GM19463 (cell line): ENCODE data around the gene VKORC1.

Experiments
- ATAC-seq: cut with Tn5 transposase; IDR thresholded peaks from one replicate; pipeline ENCODE4 v1.9.1; 2021; ENCODE audit warnings: mild to moderate bottlenecking, moderate library complexity; ENCODE audit not compliant: unreplicated experiment

The VKORC1 gene

DNA sequence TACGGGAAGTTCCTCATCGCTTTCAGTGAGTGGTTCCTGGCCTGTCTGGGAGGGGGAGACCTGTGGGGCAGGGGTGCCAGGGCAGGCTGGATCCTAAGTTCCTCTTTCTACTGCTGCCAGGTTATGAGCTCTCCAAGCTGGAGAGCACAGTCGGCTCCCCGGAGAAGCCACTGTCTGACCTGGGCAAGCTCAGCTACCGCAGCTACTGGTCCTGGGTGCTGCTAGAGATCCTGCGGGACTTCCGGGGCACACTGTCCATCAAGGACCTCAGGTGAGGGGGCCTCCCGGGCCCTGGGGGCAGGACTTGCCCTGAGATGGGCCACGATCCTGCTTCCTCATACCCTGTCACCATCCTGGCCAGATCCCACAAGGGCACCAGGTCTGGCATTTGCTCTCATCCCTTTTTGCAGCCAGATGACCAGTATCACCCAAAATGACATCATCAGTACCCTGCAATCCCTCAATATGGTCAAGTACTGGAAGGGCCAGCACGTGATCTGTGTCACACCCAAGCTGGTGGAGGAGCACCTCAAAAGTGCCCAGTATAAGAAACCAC is 35.8 kb upstream of the VKORC1 start:
- no peak for ATAC-seq

DNA sequence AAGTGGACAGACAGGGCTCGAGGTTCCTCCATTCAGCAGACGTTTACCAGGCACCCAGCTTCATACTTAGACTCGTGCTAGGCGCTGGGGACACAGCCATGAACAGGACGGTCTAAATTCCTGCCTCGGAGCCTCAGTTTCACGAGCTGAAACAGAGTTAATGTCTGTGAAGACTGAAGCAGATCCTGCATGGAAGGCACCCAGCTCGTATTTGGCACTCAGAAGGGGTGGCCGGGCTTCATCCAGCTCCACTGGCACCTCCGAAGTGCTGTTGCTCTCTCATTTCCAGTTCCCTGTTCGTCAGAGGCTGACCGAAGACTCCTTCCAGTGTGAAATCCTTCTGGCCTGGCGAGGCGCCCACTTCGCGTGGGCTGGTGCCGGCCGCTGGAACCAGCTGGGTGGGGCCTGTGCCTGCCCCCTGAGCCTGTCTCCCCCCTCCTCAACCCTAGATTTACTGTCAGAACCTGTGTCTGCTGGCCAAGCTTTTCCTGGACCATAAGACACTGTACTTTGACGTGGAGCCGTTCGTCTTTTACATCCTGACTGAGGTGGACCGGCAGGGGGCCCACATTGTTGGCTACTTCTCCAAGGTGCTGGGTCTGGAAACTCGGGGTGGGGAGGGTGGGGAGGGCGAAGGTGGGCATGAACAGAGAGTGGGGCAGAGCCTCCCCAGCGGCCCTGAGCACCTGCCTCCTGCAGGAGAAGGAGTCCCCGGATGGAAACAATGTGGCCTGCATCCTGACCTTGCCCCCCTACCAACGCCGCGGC is 35.2 kb upstream of the VKORC1 start:
- no peak for ATAC-seq

DNA sequence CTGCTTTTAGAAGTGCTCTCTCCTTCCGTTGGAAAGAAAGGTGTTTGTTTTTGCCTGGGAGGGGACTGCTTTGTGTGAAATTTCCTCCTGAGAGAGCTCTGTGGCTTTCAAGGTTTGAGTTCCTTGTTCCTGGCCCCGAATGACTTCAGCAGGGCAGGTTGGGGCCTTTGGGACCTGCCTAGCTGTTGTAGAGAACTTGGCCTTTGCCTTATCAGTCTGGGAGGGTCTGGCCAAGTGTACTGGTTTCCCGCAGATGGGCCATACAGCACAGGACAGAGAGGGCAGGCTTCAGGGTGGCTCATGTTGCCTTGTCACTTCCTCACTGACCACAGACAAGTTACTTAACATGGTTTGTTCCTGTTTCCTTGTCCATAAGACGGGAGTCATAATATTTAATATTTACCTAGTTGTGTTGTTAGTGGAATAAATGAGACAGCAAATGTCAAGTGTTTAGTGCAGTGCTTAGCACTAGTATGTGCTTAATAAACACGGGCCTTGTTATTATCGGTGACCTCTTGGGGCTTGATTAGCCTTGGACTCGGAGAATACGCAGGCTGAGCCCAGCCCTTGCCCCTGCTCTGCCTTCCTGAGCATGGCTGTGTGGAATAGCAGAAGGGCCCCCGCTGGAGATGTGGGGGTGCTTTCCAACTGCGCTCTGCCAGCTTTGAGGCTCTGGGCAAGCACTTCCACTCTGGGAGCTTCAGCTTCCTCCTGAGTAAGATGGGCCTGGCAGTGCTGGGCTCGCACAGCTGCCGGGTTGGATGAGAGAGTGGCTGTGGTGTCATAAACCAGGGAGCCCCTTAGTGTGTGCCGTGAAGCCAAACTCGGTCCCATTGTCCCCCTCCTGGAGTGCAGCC is 34.3 kb upstream of the VKORC1 start:
- ATAC-seq: no peak

DNA sequence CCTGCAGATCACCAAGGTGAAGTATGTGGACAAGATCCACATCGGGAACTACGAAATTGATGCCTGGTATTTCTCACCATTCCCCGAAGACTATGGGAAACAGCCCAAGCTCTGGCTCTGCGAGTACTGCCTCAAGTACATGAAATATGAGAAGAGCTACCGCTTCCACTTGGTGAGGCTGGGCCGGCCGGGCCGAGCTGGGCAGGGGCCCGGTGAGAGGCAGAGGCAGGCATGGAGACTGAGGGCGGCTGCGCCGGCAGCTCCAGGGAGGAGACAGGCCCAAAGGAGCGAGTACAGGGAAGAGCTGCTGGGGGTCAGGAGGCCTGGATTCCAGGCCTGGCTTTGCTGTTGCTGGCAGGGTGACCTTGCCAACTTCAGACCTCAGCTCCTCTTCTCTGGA is 32.6 kb upstream of the VKORC1 start:
- ATAC-seq: no peak

DNA sequence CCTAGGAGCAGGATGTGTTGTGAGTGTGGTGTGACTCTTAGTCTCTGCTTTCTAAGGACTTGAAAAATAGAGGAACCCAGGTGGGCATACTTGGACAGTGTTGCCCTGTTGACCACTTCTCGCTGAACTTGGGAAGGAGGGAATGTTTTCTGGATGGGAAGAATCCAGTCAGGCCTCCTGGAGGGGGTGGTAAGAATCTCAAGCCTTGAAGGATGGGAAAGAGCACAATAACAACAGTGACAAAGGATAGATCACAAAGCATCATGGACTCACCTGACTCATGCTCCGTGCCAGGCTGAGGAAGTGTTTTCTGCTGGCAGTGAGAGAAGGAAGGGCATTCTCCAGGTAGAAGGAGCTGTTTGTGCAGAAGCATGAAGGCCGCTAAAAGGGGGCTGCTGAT is 31.2 kb upstream of the VKORC1 start:
- ATAC-seq: no peak

DNA sequence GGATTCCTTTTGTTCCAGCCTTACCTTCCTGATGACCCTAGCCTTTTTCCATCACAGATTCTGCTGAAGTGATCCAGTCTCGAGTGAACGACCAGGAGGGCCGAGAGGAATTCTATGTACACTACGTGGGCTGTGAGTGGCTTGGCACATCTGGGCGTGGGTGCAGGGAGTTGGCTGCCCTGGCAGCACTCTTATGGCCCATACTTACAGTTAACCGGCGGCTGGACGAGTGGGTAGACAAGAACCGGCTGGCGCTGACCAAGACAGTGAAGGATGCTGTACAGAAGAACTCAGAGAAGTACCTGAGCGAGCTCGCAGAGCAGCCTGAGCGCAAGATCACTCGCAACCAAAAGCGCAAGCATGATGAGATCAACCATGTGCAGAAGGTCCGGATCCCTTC is 25.5 kb upstream of the VKORC1 start:
- no peak for ATAC-seq

DNA sequence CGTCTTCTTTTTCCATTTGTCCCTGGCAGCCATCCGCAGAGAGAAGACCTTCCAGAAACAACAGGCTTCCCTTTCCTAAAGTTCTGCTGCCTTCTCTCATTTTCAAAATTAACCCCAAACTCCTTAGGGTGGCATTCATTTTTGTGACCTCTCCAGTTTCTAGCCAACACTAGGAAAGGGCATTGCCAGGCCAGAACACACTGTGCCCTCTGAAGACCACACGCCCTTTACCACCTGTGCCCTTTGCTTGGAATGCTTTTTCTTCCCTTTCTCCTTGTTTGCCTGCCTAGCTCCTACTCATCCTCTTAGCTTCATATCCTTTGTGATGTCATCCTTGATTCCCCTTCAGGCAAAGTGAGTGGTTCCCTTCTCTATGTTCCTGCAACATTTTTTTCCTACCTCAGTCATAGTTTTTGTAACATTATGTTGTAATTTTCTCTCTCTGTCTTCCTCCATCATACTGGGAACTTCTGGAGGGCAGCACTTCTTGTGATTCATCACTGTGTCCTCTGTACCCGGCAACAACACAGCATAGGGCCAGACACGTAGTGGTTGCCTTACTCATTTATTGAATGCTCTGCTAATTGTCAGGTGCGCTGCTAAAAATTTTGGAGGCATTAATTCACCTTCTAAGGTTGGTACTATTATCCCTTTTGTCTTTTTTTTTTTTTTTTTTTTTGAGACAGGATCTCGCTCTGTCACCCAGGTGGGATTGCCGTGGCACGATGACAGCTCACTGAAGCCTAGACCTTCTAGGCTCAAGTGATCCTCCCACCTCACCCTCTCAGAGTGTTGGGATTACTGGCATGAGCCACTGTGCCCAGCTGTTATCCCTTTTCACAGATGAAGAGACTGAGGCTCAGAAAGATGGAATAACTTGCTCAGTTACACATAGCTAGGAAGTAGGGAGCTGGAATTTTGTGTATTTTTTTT is 23.9 kb upstream of the VKORC1 start:
- no peak for ATAC-seq

DNA sequence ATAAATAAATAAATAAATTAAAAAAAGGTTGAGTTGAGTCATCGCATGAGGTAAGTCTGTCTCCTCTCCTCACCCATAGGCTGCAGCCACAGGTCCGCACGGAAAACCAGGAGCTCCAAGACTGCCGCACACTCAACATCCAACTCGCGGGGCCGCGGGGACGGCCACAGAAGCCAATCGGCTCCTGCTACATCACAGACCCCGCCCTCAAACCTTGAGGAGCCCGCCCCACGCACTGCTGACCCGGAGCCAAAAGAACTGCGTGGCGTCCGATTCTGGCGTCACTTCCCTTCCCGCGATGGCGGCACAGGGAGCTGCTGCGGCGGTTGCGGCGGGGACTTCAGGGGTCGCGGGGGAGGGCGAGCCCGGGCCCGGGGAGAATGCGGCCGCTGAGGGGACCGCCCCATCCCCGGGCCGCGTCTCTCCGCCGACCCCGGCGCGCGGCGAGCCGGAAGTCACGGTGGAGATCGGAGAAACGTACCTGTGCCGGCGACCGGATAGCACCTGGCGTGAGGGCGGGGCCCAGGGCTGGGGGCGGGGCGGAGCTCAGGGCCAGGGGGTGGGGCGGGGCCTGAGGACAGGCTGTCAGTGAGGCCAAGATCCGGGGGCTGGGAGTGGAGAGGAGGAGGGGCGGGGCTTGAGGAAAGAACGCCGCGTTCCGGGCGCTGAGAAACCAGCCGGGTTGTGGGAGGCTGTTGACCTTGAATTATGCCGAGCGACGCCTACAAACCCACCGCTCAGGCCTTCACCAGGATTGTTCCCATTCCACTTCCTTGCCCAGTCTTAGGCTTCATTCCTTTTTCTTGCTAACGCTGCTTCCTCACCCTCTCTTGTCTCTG is 23.0 kb upstream of the VKORC1 start, which contains the start of gene KAT8:
Gene KAT8 (plus strand): TSS at position 281 of the 839 bp plus-strand sequence. CDS start 18 bp downstream, at position 299.
- peak; percentile 82 for ATAC-seq

DNA sequence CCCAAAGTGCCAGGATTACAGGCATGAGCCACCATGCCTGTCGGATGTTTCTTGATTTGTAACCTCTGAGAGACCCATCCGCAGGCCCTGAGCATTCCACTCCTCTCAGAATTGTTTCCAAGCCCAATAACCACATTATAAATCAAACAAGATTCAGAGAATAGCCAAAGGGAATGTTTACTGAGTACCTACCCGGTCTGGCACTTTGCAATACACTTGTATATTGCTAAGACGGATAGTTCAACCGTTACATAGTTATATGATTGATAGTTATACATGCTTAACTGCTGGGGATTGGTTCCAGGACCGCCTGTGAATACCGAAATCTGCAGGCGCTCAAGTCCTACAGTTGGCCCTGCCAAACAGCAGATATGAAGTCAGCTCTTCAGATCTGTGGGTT is 19.9 kb upstream of the VKORC1 start:
- ATAC-seq: no peak

DNA sequence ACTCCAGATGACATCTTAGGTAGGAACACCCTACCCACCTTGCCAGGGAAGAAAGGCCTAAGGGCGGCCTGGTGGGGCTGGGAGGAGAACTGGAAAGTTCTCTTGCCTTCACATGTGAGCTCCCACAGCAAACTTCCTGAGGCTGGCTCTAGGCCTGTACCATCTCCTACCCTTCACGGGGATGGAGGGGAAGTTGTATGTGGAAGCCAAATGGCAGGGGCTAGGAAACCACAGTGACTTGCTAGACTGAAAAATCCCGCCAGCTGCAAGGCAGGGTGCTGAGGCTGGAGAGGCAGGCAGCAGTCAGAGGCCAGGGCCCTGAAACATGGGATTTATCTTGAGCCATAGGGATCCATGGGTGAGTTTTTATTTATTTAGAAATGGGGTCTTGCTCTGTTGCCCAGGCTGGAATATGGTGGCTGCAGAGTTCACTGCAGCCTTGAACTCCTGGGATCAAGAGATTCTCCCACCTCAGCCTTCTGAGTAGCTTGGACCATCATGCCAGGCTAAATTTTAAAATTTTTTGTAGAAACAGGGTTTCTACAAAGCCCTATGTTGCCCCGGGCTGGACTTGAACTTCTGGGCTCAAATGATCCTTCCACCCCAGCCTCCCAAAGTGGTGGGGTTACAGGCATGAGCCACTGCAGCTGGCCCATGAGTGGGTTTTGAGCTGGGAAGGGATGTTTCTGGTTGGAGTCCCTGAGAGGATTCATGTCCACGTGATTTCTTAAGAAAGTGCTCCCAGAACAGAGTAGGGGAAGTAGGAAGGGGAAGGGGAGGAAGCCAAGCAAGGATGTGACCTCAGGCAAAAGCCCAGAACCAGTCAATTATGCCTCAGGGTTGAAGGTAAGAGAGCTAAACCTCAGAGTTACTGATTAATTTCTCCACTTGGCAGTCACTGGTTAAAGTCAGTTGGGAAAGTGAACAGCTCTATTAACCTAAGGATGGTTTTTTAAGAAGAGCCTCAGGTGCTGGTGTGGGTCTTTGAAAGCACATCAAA is 18.8 kb upstream of the VKORC1 start:
- no peak for ATAC-seq

DNA sequence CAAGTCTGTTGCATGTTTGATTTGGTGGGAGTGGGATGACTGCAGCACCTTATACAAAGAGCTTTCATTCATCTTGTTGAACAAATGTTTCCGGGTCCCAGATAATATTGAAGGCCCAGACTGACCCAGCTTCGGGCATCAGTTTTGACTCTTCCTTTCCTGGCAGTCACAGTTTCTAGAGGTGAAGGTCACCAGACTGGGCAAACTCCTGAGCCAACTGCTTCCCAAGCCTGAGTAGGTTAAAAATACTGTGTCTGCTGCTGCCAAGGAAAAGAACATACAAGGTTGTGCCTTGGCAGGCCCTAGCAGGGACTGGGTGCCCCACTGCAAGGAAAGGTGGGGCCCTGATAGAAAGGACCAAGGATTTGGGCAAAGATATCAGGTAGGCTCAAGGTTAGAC is 18.1 kb upstream of the VKORC1 start:
- ATAC-seq: no peak

DNA sequence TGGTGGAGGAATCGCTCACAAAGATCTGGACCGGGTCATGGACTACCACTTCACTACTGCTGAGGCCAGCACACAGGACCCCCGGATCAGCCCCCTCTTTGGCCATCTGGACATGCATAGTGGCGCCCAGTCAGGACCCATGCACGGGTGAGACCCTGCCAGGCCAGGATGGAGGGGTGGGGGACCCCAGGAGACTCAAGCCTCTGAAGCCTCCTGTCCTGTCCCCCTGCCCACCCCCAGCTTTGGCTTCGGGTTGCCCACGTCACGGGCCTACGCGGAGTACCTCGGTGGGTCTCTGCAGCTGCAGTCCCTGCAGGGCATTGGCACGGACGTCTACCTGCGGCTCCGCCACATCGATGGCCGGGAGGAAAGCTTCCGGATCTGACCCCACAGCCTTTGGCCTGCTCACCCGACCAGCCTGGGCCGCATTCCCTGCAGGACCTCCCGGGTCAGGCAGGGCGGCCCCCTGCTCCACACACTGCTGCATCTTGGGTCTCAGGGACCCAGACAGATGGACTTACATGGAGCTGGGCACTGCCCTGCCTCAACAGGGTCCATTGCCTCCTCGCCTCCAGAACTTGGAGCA is 17.4 kb upstream of the VKORC1 start:
- ATAC-seq: no peak

DNA sequence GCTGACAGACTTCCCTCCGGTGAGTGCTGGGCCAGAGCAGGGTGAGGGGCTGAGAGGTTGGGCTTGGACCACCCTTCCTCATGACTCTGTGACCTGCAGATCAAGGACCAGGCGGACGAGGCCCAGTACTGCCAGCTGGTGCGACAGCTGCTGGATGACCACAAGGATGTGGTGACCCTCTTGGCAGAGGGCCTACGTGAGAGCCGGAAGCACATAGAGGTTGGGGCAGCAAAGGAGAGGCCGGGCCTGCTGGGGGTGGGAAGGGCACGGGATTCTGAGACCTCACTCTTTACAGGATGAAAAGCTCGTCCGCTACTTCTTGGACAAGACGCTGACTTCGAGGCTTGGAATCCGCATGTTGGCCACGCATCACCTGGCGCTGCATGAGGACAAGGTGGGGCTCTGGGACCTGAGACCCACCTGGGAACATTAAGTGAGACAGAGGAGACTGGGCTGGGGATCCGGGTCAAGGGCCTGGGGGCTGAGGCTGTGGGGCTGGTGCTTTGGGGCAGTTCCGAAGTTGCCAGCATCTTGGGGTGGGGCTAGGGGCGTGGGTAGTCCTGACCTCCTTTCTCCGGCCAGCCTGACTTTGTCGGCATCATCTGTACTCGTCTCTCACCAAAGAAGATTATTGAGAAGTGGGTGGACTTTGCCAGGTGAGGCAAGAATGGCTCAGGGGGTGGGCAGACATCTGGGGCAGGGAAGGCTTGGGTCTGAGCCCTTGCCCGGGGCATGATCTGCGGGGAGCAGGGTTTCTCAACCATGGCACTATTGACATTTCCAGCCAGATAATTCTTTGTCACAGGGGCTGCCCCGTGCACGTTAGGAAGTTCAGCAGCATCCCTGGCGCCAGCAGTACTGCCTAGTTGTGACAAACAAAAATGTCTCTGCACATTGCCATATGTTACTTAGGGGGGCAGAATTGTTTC is 15.8 kb upstream of the VKORC1 start:
- no peak for ATAC-seq

DNA sequence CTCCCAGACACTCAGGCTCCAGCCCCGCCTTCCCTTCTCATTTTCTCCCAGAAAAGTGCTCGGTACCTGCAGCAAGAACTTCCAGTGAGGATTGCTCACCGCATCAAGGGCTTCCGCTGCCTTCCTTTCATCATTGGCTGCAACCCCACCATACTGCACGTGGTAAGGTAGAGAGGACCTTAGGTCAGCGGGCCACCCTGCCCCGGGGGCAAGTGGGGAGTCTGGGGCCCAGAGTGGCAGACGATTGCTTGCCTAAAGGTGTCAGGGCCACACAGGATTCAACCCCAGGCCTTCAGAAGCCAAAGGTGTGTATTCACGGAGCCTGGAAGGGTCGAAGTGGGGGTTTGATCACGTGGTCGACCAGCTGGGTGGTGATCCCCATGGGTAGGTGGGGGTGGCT is 15.0 kb upstream of the VKORC1 start:
- ATAC-seq: no peak

DNA sequence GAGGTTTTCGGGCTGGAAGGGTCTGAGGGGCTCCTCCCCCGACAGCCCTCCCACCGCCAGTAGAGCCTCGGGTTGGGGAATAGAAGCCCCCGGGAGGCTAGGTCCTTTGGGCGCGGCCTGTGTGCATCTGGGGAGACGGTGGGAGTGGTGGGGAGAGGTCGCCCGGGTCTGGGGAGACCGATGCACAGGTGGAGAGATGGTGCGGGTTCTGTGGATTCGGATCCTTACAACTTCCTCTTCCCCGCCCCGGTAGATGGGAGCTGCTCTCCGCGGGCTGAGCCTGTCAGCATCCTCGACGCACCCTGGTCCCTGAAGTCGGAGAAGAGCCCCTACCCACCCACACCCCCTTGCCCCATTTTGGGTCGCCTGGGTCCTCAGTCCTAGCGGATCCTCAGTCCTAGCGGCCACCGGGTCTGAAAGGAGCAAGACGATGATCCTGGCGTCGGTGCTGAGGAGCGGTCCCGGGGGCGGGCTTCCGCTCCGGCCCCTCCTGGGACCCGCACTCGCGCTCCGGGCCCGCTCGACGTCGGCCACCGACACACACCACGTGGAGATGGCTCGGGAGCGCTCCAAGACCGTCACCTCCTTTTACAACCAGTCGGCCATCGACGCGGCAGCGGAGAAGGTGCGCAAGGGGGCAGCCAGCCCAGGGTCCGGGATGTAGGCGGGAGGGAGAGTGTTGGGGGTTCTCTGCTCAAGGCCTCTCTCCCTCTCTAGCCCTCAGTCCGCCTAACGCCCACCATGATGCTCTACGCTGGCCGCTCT is 14.4 kb upstream of the VKORC1 start:
- ATAC-seq: no peak

DNA sequence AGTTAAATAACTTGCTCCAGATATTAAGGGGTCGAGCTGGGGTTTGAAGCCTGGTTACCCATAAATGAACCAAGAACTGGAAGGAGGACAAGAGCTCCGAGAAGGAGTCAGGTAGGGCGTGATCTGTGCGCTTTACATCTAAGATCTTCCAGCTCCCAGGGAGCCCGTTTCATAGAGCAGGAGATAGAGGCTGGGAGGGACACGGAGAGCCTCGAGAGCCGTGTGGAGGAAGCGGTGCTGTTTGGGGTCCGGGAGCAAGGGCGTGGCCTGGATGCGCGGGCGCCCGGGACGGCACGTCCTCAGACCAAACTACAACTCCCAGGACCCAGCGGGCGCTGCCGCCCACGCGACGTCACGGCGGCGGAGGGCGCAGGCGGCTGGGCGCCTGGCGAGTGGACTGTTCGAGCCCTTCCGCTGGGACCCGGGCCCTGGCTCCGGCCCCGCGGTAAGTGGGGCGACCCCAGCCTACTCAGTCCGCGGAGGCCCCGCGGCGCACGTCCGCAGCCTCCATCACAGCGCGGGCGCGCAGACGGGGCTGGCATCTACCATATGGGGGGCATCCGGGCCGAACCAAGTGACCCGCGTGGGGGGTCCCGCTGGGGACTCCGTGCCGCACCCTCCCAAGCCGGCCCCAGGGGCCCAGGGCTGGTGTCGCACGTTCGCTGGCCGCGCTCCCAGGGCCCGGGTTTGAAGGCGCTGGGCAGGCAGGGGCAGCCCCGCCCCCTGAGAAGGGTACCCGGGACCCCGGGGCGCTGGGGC is 13.6 kb upstream of the VKORC1 start, which contains the start of gene BCKDK:
Gene BCKDK (plus strand): TSS at position 352 of the 759 bp plus-strand sequence. CDS start 838 bp downstream, outside the sequence.
- peak; percentile 80 for ATAC-seq
